Esophagus squamous epithelium (tissue), 4 donors: ENCODE measurements around the gene TMEM175.
"Not testable (repeated sequence)": the region's sequence is repeated elsewhere in the genome, so short reads cannot be mapped to it uniquely, and the experiment has no call there.

Experiments used
- CTCF ChIP-seq, 6 experiments: fragments of 450-650 bp in 4 of 6; fragments of 200-600 bp in 2 of 6; sonication (generic) in 2 of 6; IDR thresholded peaks; one replicate each; pipeline ENCODE4 v1.5.1; 2016 to 2019; ENCODE audit warnings: antibody characterized with exemption in 6 of 6, mild to moderate bottlenecking in 4 of 6, moderate library complexity in 4 of 6
- POLR2A ChIP-seq, 4 donors: fragments of 450-650 bp; IDR thresholded peaks; one replicate each; pipeline ENCODE4 v1.6.1; 2017; ENCODE audit warnings: antibody characterized with exemption in 4 of 4, mild to moderate bottlenecking in 4 of 4, moderate library complexity in 3 of 4

- TF ChIP-seq POLR2A, CTCF (IDR thresholded peaks at IDR 0.05): not testable (repeated sequence)
Measured at GRCh38 chr4:999240-999863, 67.1 kb downstream of the TMEM175 start.
